Measurements from ENCODE around the gene RNF123.

- TF ChIP-seq TCF7 (CRISPR knock-in tag; IDR thresholded peaks at IDR 0.05; ENCODE audit: low read depth) (no peak), CTCF (IDR thresholded peaks at IDR 0.05) (no peak), ZBTB21 (CRISPR knock-in tag; IDR thresholded peaks at IDR 0.05; ENCODE audit: borderline replicate concordance) (no peak), ZNF317 (CRISPR knock-in tag; IDR thresholded peaks at IDR 0.05; ENCODE audit: borderline replicate concordance, low read depth) (no peak), USF1 (CRISPR knock-in tag; IDR thresholded peaks at IDR 0.05) (no peak), ZNF423 (CRISPR knock-in tag; IDR thresholded peaks at IDR 0.05) (no peak), AFF4 (CRISPR knock-in tag; IDR thresholded peaks at IDR 0.05; ENCODE audit: borderline replicate concordance) (no peak), ZNF219 (CRISPR knock-in tag; IDR thresholded peaks at IDR 0.05; ENCODE audit: borderline replicate concordance) (no peak), ZSCAN18 (CRISPR knock-in tag; IDR thresholded peaks at IDR 0.05) (no peak), NR2C2 (CRISPR knock-in tag; IDR thresholded peaks at IDR 0.05) (no peak), ZBTB43 (CRISPR knock-in tag; IDR thresholded peaks at IDR 0.05) (no peak), MLX (CRISPR knock-in tag; IDR thresholded peaks at IDR 0.05) (no peak)
Measured at GRCh38 chr3:49750056-49750455, 60.7 kb downstream of the RNF123 start.
